ENCODE results near the gene PDZRN3. TPM values are rescaled to one million over a fixed set of nuclear protein-coding genes. Genes with fewer than 3 reads are reported as not detected.

Gene PDZRN3
- total RNA-seq, 1 experiment from 2014 or later: 0.17 TPM

- ChIA-PET POLR2A (no interaction called here), CTCF (no interaction called here), RAD21 (ENCODE audit: low non-redundant PET in 1 of 2, low total read pairs in 2 of 2, uncharacterized antibody in 2 of 2, unreplicated experiment in 2 of 2) (no interaction called here)
- intact Hi-C loops (cut with micrococcal nuclease): no loop called here
- Histone ChIP-seq H3K79me2 (ENCODE audit: insufficient read depth, low read length) (no peaks in the 10 kb centered on the region), H3K9me2 (ENCODE audit: insufficient read depth) (no peaks in the 10 kb centered on the region), H3K4me2 (ENCODE audit: low read length) (no peak overlapping the region), H3K9me3 (ENCODE audit: control insufficient read depth in 1 of 2, insufficient read depth in 1 of 2, low read depth in 1 of 2, low read length in 2 of 2) (no peaks in the 10 kb centered on the region; a peak in 1 of 4 replicates), H3K4me1 (ENCODE audit: control insufficient read depth in 1 of 2, insufficient read depth in 2 of 2, low read length in 2 of 2) (no peaks in the 10 kb centered on the region), H3K27me3 (ENCODE audit: insufficient read depth, low read length) (no peaks in the 10 kb centered on the region), H4K20me1 (ENCODE audit: insufficient read depth) (no peaks in the 10 kb centered on the region), H3K27ac (ENCODE audit: low read depth, low read length) (no peak overlapping the region), H2AFZ (ENCODE audit: low read depth, low read length, poor library complexity, severe bottlenecking) (no peak overlapping the region), H3K36me3 (ENCODE audit: control insufficient read depth in 1 of 2, insufficient read depth in 2 of 2, low read length in 2 of 2) (no peaks in the 10 kb centered on the region), H3K9ac (ENCODE audit: low read length) (no peak overlapping the region), H3K4me3 (replicated peaks in 1 of 2; ENCODE audit: low read depth in 1 of 2, low read length in 2 of 2) (no peak overlapping the region)
- no TSS peak for BruUV-seq (replicated peaks)
- ATAC-seq (no peak), DNase-seq (ENCODE audit: low read depth, low spot score) (no peak)
- TF ChIP-seq, protein P1, sequence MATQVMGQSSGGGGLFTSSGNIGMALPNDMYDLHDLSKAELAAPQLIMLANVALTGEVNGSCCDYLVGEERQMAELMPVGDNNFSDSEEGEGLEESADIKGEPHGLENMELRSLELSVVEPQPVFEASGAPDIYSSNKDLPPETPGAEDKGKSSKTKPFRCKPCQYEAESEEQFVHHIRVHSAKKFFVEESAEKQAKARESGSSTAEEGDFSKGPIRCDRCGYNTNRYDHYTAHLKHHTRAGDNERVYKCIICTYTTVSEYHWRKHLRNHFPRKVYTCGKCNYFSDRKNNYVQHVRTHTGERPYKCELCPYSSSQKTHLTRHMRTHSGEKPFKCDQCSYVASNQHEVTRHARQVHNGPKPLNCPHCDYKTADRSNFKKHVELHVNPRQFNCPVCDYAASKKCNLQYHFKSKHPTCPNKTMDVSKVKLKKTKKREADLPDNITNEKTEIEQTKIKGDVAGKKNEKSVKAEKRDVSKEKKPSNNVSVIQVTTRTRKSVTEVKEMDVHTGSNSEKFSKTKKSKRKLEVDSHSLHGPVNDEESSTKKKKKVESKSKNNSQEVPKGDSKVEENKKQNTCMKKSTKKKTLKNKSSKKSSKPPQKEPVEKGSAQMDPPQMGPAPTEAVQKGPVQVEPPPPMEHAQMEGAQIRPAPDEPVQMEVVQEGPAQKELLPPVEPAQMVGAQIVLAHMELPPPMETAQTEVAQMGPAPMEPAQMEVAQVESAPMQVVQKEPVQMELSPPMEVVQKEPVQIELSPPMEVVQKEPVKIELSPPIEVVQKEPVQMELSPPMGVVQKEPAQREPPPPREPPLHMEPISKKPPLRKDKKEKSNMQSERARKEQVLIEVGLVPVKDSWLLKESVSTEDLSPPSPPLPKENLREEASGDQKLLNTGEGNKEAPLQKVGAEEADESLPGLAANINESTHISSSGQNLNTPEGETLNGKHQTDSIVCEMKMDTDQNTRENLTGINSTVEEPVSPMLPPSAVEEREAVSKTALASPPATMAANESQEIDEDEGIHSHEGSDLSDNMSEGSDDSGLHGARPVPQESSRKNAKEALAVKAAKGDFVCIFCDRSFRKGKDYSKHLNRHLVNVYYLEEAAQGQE (IDR thresholded peaks at IDR 0.05; ENCODE audit: low read depth): no peak
- TF ChIP-seq, protein P2, sequence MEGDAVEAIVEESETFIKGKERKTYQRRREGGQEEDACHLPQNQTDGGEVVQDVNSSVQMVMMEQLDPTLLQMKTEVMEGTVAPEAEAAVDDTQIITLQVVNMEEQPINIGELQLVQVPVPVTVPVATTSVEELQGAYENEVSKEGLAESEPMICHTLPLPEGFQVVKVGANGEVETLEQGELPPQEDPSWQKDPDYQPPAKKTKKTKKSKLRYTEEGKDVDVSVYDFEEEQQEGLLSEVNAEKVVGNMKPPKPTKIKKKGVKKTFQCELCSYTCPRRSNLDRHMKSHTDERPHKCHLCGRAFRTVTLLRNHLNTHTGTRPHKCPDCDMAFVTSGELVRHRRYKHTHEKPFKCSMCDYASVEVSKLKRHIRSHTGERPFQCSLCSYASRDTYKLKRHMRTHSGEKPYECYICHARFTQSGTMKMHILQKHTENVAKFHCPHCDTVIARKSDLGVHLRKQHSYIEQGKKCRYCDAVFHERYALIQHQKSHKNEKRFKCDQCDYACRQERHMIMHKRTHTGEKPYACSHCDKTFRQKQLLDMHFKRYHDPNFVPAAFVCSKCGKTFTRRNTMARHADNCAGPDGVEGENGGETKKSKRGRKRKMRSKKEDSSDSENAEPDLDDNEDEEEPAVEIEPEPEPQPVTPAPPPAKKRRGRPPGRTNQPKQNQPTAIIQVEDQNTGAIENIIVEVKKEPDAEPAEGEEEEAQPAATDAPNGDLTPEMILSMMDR (IDR thresholded peaks at IDR 0.05 in 2 of 3, conservative IDR thresholded peaks at IDR 0.05 in 1 of 3; ENCODE audit: borderline replicate concordance in 1 of 3, insufficient read depth in 1 of 3, low read depth in 2 of 3, low read length in 2 of 3): no peak
- TF ChIP-seq JUND (IDR thresholded peaks at IDR 0.05) (no peak), RAD21 (IDR thresholded peaks at IDR 0.05; ENCODE audit: low read depth) (no peak), EGR1 (IDR thresholded peaks at IDR 0.05; ENCODE audit: low read depth) (no peak), CEBPB (IDR thresholded peaks at IDR 0.05; ENCODE audit: low read depth) (no peak), ZBTB33 (IDR thresholded peaks at IDR 0.05; ENCODE audit: extremely low read depth, insufficient replicate concordance, low read length) (no peak), YY1 (IDR thresholded peaks at IDR 0.05; ENCODE audit: extremely low read depth, insufficient replicate concordance, low read depth, low read length) (no peak), ZFX (IDR thresholded peaks at IDR 0.05) (no peak), POLR2AphosphoS5 (IDR thresholded peaks at IDR 0.05; ENCODE audit: low read depth, low read length) (no peak), MAX (IDR thresholded peaks at IDR 0.05) (no peak), ZNF274 (IDR thresholded peaks at IDR 0.05; ENCODE audit: low read depth, low read length) (no peak), CBX3 (IDR thresholded peaks at IDR 0.05; ENCODE audit: low read depth) (no peak), SRF (IDR thresholded peaks at IDR 0.05; ENCODE audit: low read depth) (no peak), TCF7L2 (IDR thresholded peaks at IDR 0.05; ENCODE audit: borderline replicate concordance, extremely low read depth, insufficient read depth, insufficient read length) (no peak)
Measured at GRCh38 chr3:73557986-73558726, 66.6 kb downstream of the PDZRN3 start.

Measured in HCT116 (cell line).